SK-N-SH (cell line): ENCODE measurements around the gene ZNF444. TPM values are rescaled to one million over a fixed set of nuclear protein-coding genes. Genes with fewer than 3 reads are reported as not detected.
"Not testable (repeated sequence)": the region's sequence is repeated elsewhere in the genome, so short reads cannot be mapped to it uniquely, and the experiment has no call there.

Source experiments
- CTCF ChIA-PET: fragments of 300-600, 350-600 bp; formaldehyde crosslinking; extraction: SDS; loops from one replicate; lab custom pipeline; 2021; lab: Yijun Ruan, JAX
- POLR2A ChIA-PET: fragments of 350-600 bp; sonication (Branson Sonifier 250); formaldehyde crosslinking; extraction: SDS; loops from one replicate; lab custom pipeline; 2020; ENCODE audit warnings: antibody characterized with exemption, inconsistent platforms; lab: Yijun Ruan, JAX
- DNase-seq: peaks from one replicate; pipeline ENCODE4 v3.0.0; 2012
- H2AFZ ChIP-seq: fragments of 200-600 bp; sonication (generic); 2 replicates; pipeline ENCODE4 v1.8.1; 2016; ENCODE audit warnings: antibody characterized with exemption, mild to moderate bottlenecking, low read depth
- H3F3A ChIP-seq: fragments of 200-600 bp; sonication (generic); replicated peaks from 2 replicates; pipeline ENCODE3; 2016; ENCODE audit warnings: antibody characterized with exemption, mild to moderate bottlenecking; ENCODE audit not compliant: insufficient read depth
- H3K27ac ChIP-seq, 2 experiments: fragments of 200-500 bp in 1 of 2; fragments of 200-600 bp in 1 of 2; sonication (Bioruptor generic) in 1 of 2; sonication (generic), shearing (Covaris generic) in 1 of 2; 2 replicates each; pipeline versions ENCODE4 v1.5.1 to v1.6.1; 2014 to 2016; ENCODE audit warnings: low read depth in 2 of 2, inconsistent platforms in 1 of 2, low read length in 1 of 2, mild to moderate bottlenecking in 1 of 2, mixed read lengths in 1 of 2
- H3K27me3 ChIP-seq: fragments of 200-600 bp; sonication (generic), shearing (Covaris generic); 2 replicates; pipeline ENCODE4 v1.6.1; 2016; ENCODE audit warnings: mixed run types; ENCODE audit not compliant: insufficient read depth
- H3K36me3 ChIP-seq, 2 experiments: fragments of 200-500 bp in 1 of 2; fragments of 200-600 bp in 1 of 2; sonication (Bioruptor generic) in 1 of 2; sonication (generic) in 1 of 2; replicated peaks in 1 of 2; 2 replicates each; pipeline versions ENCODE3 to v1.5.1; 2014 to 2016; ENCODE audit warnings: low read length in 1 of 2, mild to moderate bottlenecking in 1 of 2; ENCODE audit not compliant: insufficient read depth in 2 of 2, control insufficient read depth in 1 of 2
- H3K4me1 ChIP-seq, 2 experiments: fragments of 200-500 bp in 1 of 2; fragments of 200-600 bp in 1 of 2; sonication (Bioruptor generic) in 1 of 2; sonication (generic), shearing (Covaris generic) in 1 of 2; 2 replicates each; pipeline versions ENCODE4 v1.5.1 to v1.6.1; 2014 to 2016; ENCODE audit warnings: low read depth in 1 of 2, low read length in 1 of 2, mixed run types in 1 of 2; ENCODE audit not compliant: insufficient read depth in 2 of 2, control insufficient read depth in 1 of 2
- H3K4me2 ChIP-seq: fragments of 200-600 bp; sonication (generic), shearing (Covaris generic); 2 replicates; pipeline ENCODE4 v1.6.1; 2017; ENCODE audit warnings: mixed run types
- H3K4me3 ChIP-seq, 2 experiments: fragments of 200-500 bp in 1 of 2; fragments of 200-600 bp in 1 of 2; sonication (Bioruptor generic) in 1 of 2; sonication (generic), shearing (Covaris generic) in 1 of 2; 2 replicates each; pipeline versions ENCODE4 v1.5.1 to v1.8.1; 2014 to 2016; ENCODE audit warnings: low read depth in 2 of 2, inconsistent platforms in 1 of 2, low read length in 1 of 2, mild to moderate bottlenecking in 1 of 2, mixed read lengths in 1 of 2, moderate library complexity in 1 of 2
- H3K79me2 ChIP-seq: fragments of 200-600 bp; sonication (generic); 2 replicates; pipeline ENCODE4 v1.8.1; 2017; ENCODE audit warnings: mild to moderate bottlenecking; ENCODE audit not compliant: insufficient read depth
- H3K9ac ChIP-seq: fragments of 200-600 bp; sonication (generic); 2 replicates; pipeline ENCODE4 v1.6.1; 2017; ENCODE audit warnings: mixed run types
- H3K9me2 ChIP-seq: fragments of 200-600 bp; sonication (generic); 2 replicates; pipeline ENCODE4 v1.6.1; 2017; ENCODE audit warnings: mixed run types
- H3K9me3 ChIP-seq: fragments of 200-600 bp; sonication (generic); 2 replicates; pipeline ENCODE4 v1.6.1; 2017; ENCODE audit warnings: mixed run types, mild to moderate bottlenecking, moderate library complexity
- H4K20me1 ChIP-seq: fragments of 200-600 bp; sonication (generic); 2 replicates; pipeline ENCODE4 v1.6.1; 2017; ENCODE audit warnings: mild to moderate bottlenecking, mixed run types; ENCODE audit not compliant: insufficient read depth
- CHD2 ChIP-seq: fragments of 150-350 bp; IDR thresholded peaks from 2 replicates; pipeline ENCODE4 v1.6.1; 2018; ENCODE audit warnings: low read length; ENCODE audit not compliant: partially characterized antibody
- EP300 ChIP-seq, 2 experiments: IDR thresholded peaks; 2 replicates each; pipeline versions ENCODE4 v1.4.0 to v1.6.1; 2012; ENCODE audit warnings: borderline replicate concordance in 1 of 2, low read depth in 1 of 2, low read length in 1 of 2
- EZH2phosphoT487 ChIP-seq: fragments of 200-600 bp; sonication (generic); IDR thresholded peaks from 2 replicates; pipeline ENCODE4 v1.6.1; 2017; ENCODE audit warnings: low read depth, mixed run types, mild to moderate bottlenecking, antibody characterized with exemption, moderate library complexity, borderline replicate concordance
- FOSL2 ChIP-seq: IDR thresholded peaks from 2 replicates; pipeline ENCODE4 v1.4.0; 2012; ENCODE audit warnings: low read depth, mild to moderate bottlenecking, moderate library complexity, borderline replicate concordance
- FOXJ3 ChIP-seq: sonication (generic); formaldehyde crosslinking; IDR thresholded peaks from 2 replicates; pipeline ENCODE4 v1.5.1; 2020; ENCODE audit warnings: mild to moderate bottlenecking, missing genetic modification reagents
- GABPA ChIP-seq: IDR thresholded peaks from 2 replicates; pipeline ENCODE4 v1.4.0; 2012; ENCODE audit warnings: low read depth, mild to moderate bottlenecking
- GATA2 ChIP-seq: sonication (generic); formaldehyde crosslinking; IDR thresholded peaks from 2 replicates; pipeline ENCODE4 v1.5.0; 2020; ENCODE audit warnings: mild to moderate bottlenecking, missing genetic modification reagents
- JUND ChIP-seq: IDR thresholded peaks from 2 replicates; pipeline ENCODE4 v1.4.0; 2012
- MEF2A ChIP-seq: IDR thresholded peaks from 2 replicates; pipeline ENCODE4 v1.4.0; 2012; ENCODE audit warnings: low read depth, borderline replicate concordance
- MXI1 ChIP-seq: IDR thresholded peaks from 2 replicates; pipeline ENCODE4 v1.6.1; 2012; ENCODE audit warnings: mild to moderate bottlenecking, low read depth, low read length, improper control_type of control experiment
- NFIC ChIP-seq: IDR thresholded peaks from 2 replicates; pipeline ENCODE4 v1.4.0; 2012; ENCODE audit warnings: borderline replicate concordance
- POLR2AphosphoS5 ChIP-seq: IDR thresholded peaks from 2 replicates; pipeline ENCODE4 v1.6.1; 2012; ENCODE audit warnings: low read depth, low read length
- RAD21 ChIP-seq: IDR thresholded peaks from 2 replicates; pipeline ENCODE4 v1.6.1; 2012; ENCODE audit warnings: mild to moderate bottlenecking, low read length
- RCOR1 ChIP-seq: fragments of 150-350 bp; IDR thresholded peaks from 2 replicates; pipeline ENCODE4 v1.6.1; 2017; ENCODE audit warnings: antibody characterized with exemption, low read length
- RFX5 ChIP-seq: IDR thresholded peaks from 2 replicates; pipeline ENCODE4 v1.6.1; 2012; ENCODE audit warnings: mild to moderate bottlenecking, improper control_type of control experiment, low read length
- SIN3A ChIP-seq: IDR thresholded peaks from 2 replicates; pipeline ENCODE4 v1.6.1; 2012; ENCODE audit warnings: low read depth, mild to moderate bottlenecking, low read length, moderate library complexity, borderline replicate concordance
- SMC3 ChIP-seq: IDR thresholded peaks from 2 replicates; pipeline ENCODE4 v1.6.1; 2012; ENCODE audit warnings: low read depth, low read length, improper control_type of control experiment
- TEAD4 ChIP-seq: IDR thresholded peaks from 2 replicates; pipeline ENCODE4 v1.4.0; 2012; ENCODE audit warnings: mild to moderate bottlenecking, borderline replicate concordance; ENCODE audit not compliant: insufficient read depth
- YY1 ChIP-seq: IDR thresholded peaks from 2 replicates; pipeline ENCODE4 v1.4.0; 2012; ENCODE audit warnings: low read depth, mild to moderate bottlenecking
- WGBS: methylation state at CpG from one replicate; pipeline ENCODE4 v1.1.6; 2017; ENCODE audit warnings: low lambda C conversion rate; 5-methylcytosine and 5-hydroxymethylcytosine counted together
- polyA plus RNA-seq, 3 experiments: library from polyadenylated mRNA; depleted of rRNA; stranded (reverse); fragments of >200 nt; gene quantifications; 2 replicates each; pipeline ENCODE4 v1.2.3, GENCODE V29; 2012
- TF ChIP-seq, protein P1 (sequence below): IDR thresholded peaks from 2 replicates; pipeline ENCODE4 v1.4.0; 2012; ENCODE audit warnings: low read depth, borderline replicate concordance
- TF ChIP-seq, protein P2 (sequence below): fragments of 150-350 bp; IDR thresholded peaks from 2 replicates; pipeline ENCODE4 v1.6.1; 2016; ENCODE audit warnings: mild to moderate bottlenecking, low read depth, low read length

ZNF444 gene
- polyA plus RNA-seq, 1 of the 3 experiments (the other 2 are of a cell fraction), result 23.2 TPM

DNA sequence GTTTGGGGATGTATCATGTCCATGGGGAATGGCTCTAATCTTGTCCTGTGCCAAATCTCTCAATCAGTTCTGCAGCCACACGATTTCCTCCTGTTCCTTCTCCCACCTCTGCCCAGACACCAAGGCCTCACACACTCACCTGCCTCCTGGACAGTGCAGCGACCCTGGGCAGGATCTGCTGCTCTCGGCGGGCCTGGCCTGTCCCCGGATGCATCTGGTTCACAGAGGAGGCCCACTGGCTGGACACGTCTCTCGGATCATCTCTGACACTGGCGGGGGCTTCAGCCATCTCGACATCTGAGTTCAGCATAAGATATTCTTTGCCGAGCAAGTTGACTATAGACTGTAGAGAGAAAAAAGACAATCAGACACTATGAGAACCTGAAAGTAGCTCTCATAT lies 50.6 kb downstream of the ZNF444 start:
- CTCF ChIA-PET, result interaction anchor here (1.2 kb wide), 2 partner anchors 14 to 125 kb away, joined by 4 to 5 read pairs; no protein-coding TSS in a partner anchor
- Histone ChIP-seq H3K27me3 (peaks cover 45% of the 10 kb centered on the region; the same call in 1 of the 2 replicates), H3F3A (no peaks in the 10 kb centered on the region)

DNA sequence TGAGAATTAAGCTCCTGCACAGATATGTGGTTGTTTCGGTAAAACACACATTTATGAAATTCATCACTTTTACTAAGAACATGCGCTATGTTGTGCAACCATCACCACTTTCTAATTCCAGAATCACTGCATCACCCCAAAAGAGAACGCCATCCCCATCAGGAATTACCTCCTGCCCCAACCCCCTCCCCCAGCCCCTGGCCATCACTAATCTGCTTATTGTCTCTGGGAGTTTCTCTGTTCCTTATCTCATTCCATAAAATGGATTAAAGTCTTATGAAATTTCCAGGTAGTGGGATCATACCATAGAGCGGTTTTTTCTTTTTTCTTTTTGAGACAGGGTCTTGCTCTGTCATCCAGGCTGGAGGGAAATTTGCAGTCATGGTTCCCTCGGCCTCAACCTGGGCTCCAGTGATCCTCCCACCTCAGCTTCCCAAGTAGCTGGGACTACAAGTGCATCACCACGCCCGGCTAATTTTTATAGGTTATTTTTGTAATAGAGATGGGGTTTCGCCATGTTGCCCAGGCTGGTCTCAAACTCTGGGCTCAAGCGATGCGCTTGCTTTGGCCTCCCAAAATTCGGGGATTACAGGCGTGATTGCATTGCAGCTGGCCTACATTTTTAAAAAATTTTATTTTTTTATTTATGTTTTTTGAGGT lies 53.0 kb downstream of the ZNF444 start:
- H3K79me2 ChIP-seq, result no peaks in the 10 kb centered on the region
- no peaks in the 10 kb centered on the region for H3K36me3 ChIP-seq
- TF ChIP-seq RFX5 (no peak), GABPA (no peak), TEAD4 (no peak), NFIC (no peak), GATA2 (CRISPR knock-in tag) (no peak), MXI1 (no peak), RCOR1 (no peak)
- no peaks in the 10 kb centered on the region for H3F3A ChIP-seq
- no peak overlapping the region for H2AFZ ChIP-seq
- H3K4me1 ChIP-seq, result no peaks in the 10 kb centered on the region
- ChIA-PET POLR2A (no interaction called here), CTCF (interaction anchor here (1.0 to 1.4 kb wide), 3 partner anchors 22 to 128 kb away, joined by 3 read pairs; no protein-coding TSS in a partner anchor)
- DNase-seq, result no peak
- H4K20me1 ChIP-seq, result no peaks in the 10 kb centered on the region
- no peak overlapping the region for H3K4me3 ChIP-seq
- H3K9me3 ChIP-seq, result no peaks in the 10 kb centered on the region
- no peak overlapping the region for H3K27ac ChIP-seq
- H3K9ac ChIP-seq, result no peak overlapping the region
- no peak overlapping the region for H3K4me2 ChIP-seq
- WGBS, result 48% methylated on average over 12 of the region's 12 CpGs
- H3K27me3 ChIP-seq, result peaks cover 54% of the 10 kb centered on the region; the same call in 1 of the 2 replicates
- no peaks in the 10 kb centered on the region for H3K9me2 ChIP-seq

More for the DNA sequence above, 50.6 kb downstream of the ZNF444 start:
- Histone ChIP-seq H3K4me1 (no peaks in the 10 kb centered on the region), H3K4me2 (no peak overlapping the region), H3K27ac (no peak overlapping the region), H4K20me1 (no peaks in the 10 kb centered on the region), H3K4me3 (no peak overlapping the region), H3K9me3 (no peaks in the 10 kb centered on the region), H3K9ac (no peak overlapping the region), H3K36me3 (no peaks in the 10 kb centered on the region), H2AFZ (no peak overlapping the region), H3K79me2 (no peaks in the 10 kb centered on the region), H3K9me2 (no peaks in the 10 kb centered on the region)
- 15% methylated on average over 10 of the region's 10 CpGs for WGBS
- POLR2A ChIA-PET, result no interaction called here
- TF ChIP-seq, protein P1, sequence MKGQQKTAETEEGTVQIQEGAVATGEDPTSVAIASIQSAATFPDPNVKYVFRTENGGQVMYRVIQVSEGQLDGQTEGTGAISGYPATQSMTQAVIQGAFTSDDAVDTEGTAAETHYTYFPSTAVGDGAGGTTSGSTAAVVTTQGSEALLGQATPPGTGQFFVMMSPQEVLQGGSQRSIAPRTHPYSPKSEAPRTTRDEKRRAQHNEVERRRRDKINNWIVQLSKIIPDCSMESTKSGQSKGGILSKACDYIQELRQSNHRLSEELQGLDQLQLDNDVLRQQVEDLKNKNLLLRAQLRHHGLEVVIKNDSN, result no peak
- TF ChIP-seq SMC3 (no peak), CHD2 (no peak), GABPA (no peak), TEAD4 (no peak), FOXJ3 (CRISPR knock-in tag) (no peak), POLR2AphosphoS5 (no peak), EZH2phosphoT487 (no peak), RFX5 (no peak), JUND (no peak), FOSL2 (no peak), MEF2A (no peak), YY1 (no peak), RAD21 (no peak), RCOR1 (no peak), EP300 (IDR thresholded peaks at IDR 0.05; ENCODE audit: borderline replicate concordance in 1 of 2, low read depth in 1 of 2, low read length in 1 of 2) (no peak), SIN3A (no peak)
- TF ChIP-seq, protein P2, sequence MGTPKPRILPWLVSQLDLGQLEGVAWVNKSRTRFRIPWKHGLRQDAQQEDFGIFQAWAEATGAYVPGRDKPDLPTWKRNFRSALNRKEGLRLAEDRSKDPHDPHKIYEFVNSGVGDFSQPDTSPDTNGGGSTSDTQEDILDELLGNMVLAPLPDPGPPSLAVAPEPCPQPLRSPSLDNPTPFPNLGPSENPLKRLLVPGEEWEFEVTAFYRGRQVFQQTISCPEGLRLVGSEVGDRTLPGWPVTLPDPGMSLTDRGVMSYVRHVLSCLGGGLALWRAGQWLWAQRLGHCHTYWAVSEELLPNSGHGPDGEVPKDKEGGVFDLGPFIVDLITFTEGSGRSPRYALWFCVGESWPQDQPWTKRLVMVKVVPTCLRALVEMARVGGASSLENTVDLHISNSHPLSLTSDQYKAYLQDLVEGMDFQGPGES, result no peak
- no peak for DNase-seq

DNA sequence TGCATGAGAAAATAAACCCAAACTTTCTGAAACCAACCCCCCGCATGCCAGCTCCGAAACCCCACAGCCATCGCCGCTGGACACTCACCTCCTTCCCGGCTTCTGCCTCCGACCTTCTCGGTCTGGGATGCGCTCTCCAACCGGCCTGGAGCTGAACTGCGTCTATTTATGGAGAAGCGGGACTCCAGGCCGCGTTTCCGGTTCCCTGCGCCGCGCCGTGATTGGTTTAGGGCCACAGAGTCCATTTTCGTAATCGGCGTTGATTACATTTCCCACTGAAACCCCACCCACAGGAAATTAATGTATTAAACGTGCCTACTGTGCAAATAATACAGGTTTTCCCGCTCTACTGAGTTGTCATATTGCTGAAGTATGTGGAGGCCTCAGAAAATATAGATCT lies 56.6 kb downstream of the ZNF444 start, which contains the start of gene ZSCAN5B:
Gene ZSCAN5B, minus strand, starts transcription at position 138 of the 400 bp plus-strand sequence. CDS start 4,731 bp downstream, outside the sequence.
- H3K79me2 ChIP-seq, H3K4me1 ChIP-seq, H3K4me2 ChIP-seq, POLR2A ChIA-PET, H3K9me2 ChIP-seq, H3K9ac ChIP-seq, H3K9me3 ChIP-seq, DNase-seq, H2AFZ ChIP-seq, H4K20me1 ChIP-seq, H3K36me3 ChIP-seq, H3K4me3 ChIP-seq, H3F3A ChIP-seq, H3K27ac ChIP-seq: not testable (repeated sequence)
- WGBS, result 69% methylated on average over 23 of the region's 23 CpGs
- peaks cover 51% of the 10 kb centered on the region; the same call in 1 of the 2 replicates for H3K27me3 ChIP-seq
- CTCF ChIA-PET, result interaction anchor here (0.7 kb wide), 1 partner anchor 621 kb away, joined by 3 read pairs; no protein-coding TSS in a partner anchor
